Right lobe of liver (tissue), 6 donors: Measurements from ENCODE around the gene SCNN1B. TPM values are rescaled to one million over a fixed set of nuclear protein-coding genes. Genes with fewer than 3 reads are reported as not detected.
A peak's percentile ranks its signal among the peaks of the same experiment; 100 is the strongest.

Source experiments
- ATAC-seq, 4 donors: fragments of 200-7000 bp; cut with Tn5 transposase; one replicate each; pipeline ENCODE4 v1.9.1; 2020; ENCODE audit warnings: mild to moderate bottlenecking in 4 of 4, moderate library complexity in 4 of 4
- DNase-seq, 3 donors: peaks; one replicate each; pipeline ENCODE4 v3.0.0-alpha.2; 2020
- H3K27ac ChIP-seq, 3 donors: fragments of 200-600 bp; one replicate each; pipeline ENCODE4 v1.8.0; 2022
- H3K27me3 ChIP-seq, 2 donors: fragments of 200-600 bp; one replicate each; pipeline ENCODE4 v1.8.0; 2022
- H3K36me3 ChIP-seq, 4 donors: fragments of 200-600 bp; sonication (generic) in 1 of 4; one replicate each; pipeline versions ENCODE4 v1.5.1 to v1.8.0; 2017 to 2022; ENCODE audit warnings: control low read depth in 1 of 4
- H3K4me1 ChIP-seq, 4 donors: fragments of 200-600 bp; sonication (generic) in 1 of 4; one replicate each; pipeline versions ENCODE4 v1.5.1 to v1.8.0; 2017 to 2022; ENCODE audit warnings: control low read depth in 1 of 4
- H3K4me3 ChIP-seq, 3 donors: fragments of 200-600 bp; one replicate each; pipeline ENCODE4 v1.8.0; 2022
- H3K9me3 ChIP-seq, 4 donors: fragments of 200-600 bp; sonication (generic) in 1 of 4; one replicate each; pipeline versions ENCODE4 v1.5.1 to v1.8.0; 2017 to 2022; ENCODE audit warnings: control low read depth in 1 of 4
- CTCF ChIP-seq, 4 donors: fragments of 200-600 bp in 3 of 4; fragments of 450-650 bp in 1 of 4; IDR thresholded peaks; one replicate each; pipeline versions ENCODE4 v1.5.1 to v1.8.0; 2016 to 2022; ENCODE audit warnings: antibody characterized with exemption in 4 of 4, mild to moderate bottlenecking in 2 of 4
- POLR2A ChIP-seq: fragments of 450-650 bp; IDR thresholded peaks from one replicate; pipeline ENCODE4 v1.6.1; 2017; ENCODE audit warnings: antibody characterized with exemption, mild to moderate bottlenecking
- WGBS: methylation state at CpG from one replicate; pipeline ENCODE4 v1.1.6; 2018; ENCODE audit warnings: low coverage, low lambda C conversion rate; ENCODE audit not compliant: insufficient coverage; ENCODE audit errors: missing lambda C conversion rate; 5-methylcytosine and 5-hydroxymethylcytosine counted together
- intact Hi-C, 2 donors: fragments of 100-400 bp; cut with DNase I; formaldehyde crosslinking; loops; one replicate each; pipeline versions ENCODE4 v1.11.2 to v1.14.1; 2022
- total RNA-seq, 6 experiments: library from RNA; depleted of rRNA in 2 of 6; stranded (reverse); fragments of >200 nt in 2 of 6; fragmentation: NEBNext Ultra II Directional in 3 of 6; extraction: Animal tissue kit (Norgen Biotek cat#: 25700) in 3 of 6; gene quantifications; one replicate each; pipeline versions ENCODE4 v1.1.0 to v1.2.4, GENCODE V29; 2016 to 2023
- donor health status: DM: no; HTN: yes; CAD: no.
- donor health status: DM: no; HTN: no; CAD: no.
- donor health status: DM: no; HTN: no; CAD: no.
- donor health status: DM: no; HTN: yes; CAD: no.
- donor health status: DM: no; HTN: yes; CAD: no.

The SCNN1B gene
- total RNA-seq, 6 experiments from 2014 or later: 0.12 to 0.13 TPM; not detected in 4

- ATAC-seq (peak in 1 of 4 donors; percentile 21), DNase-seq (no peak)
- TF ChIP-seq CTCF (IDR thresholded peaks at IDR 0.05): no peak
- no peak for TF ChIP-seq POLR2A
- H3K9me3 ChIP-seq: no peaks in the 10 kb centered on the region
- no peak overlapping the region for H3K27ac ChIP-seq
- H3K36me3 ChIP-seq: no peaks in the 10 kb centered on the region
- H3K4me3 ChIP-seq: no peak overlapping the region
- H3K27me3 ChIP-seq: no peaks in the 10 kb centered on the region
- intact Hi-C loops: no loop called here
- H3K4me1 ChIP-seq: no peaks in the 10 kb centered on the region
- 67% methylated on average over 6 of the region's 6 CpGs for WGBS
Measured at GRCh38 chr16:23269248-23269953, 32.7 kb upstream of the SCNN1B start.

- no peak for TF ChIP-seq CTCF (IDR thresholded peaks at IDR 0.05)
- TF ChIP-seq POLR2A: no peak
- 78% methylated on average over 3 of the region's 3 CpGs for WGBS
- intact Hi-C loops: no loop called here
- DNase-seq (no peak), ATAC-seq (no peak)
- no peak overlapping the region for H3K4me3 ChIP-seq
- H3K27ac ChIP-seq: no peak overlapping the region
- H3K27me3 ChIP-seq: no peaks in the 10 kb centered on the region
- no peaks in the 10 kb centered on the region for H3K4me1 ChIP-seq
- H3K36me3 ChIP-seq: no peaks in the 10 kb centered on the region
- H3K9me3 ChIP-seq: no peaks in the 10 kb centered on the region
Measured at GRCh38 chr16:23270654-23271053, 31.4 kb upstream of the SCNN1B start.

- TF ChIP-seq POLR2A (no peak), CTCF (IDR thresholded peaks at IDR 0.05) (no peak)
- no peak for ATAC-seq
- Histone ChIP-seq H3K9me3 (no peaks in the 10 kb centered on the region), H3K36me3 (no peaks in the 10 kb centered on the region), H3K4me1 (no peaks in the 10 kb centered on the region), H3K4me3 (no peak overlapping the region), H3K27ac (no peak overlapping the region), H3K27me3 (no peaks in the 10 kb centered on the region)
- 19% methylated on average over 2 of the region's 2 CpGs for WGBS
- DNase-seq: no peak
- intact Hi-C loops: no loop called here
Measured at GRCh38 chr16:23274968-23275367, 27.1 kb upstream of the SCNN1B start.

- intact Hi-C loops: no loop called here
- no peaks in the 10 kb centered on the region for H3K27me3 ChIP-seq
- WGBS: 45% methylated on average over 4 of the region's 4 CpGs
- ATAC-seq (no peak), DNase-seq (no peak)
- no peaks in the 10 kb centered on the region for H3K9me3 ChIP-seq
- TF ChIP-seq CTCF (IDR thresholded peaks at IDR 0.05): no peak
- TF ChIP-seq POLR2A: no peak
- no peak overlapping the region for H3K27ac ChIP-seq
- no peaks in the 10 kb centered on the region for H3K36me3 ChIP-seq
- H3K4me1 ChIP-seq: no peaks in the 10 kb centered on the region
- H3K4me3 ChIP-seq: no peak overlapping the region
Measured at GRCh38 chr16:23276821-23277220, 25.3 kb upstream of the SCNN1B start.

GRCh38 chr16:23278031-23278430 is 24.1 kb upstream of the SCNN1B start:
- TF ChIP-seq CTCF (IDR thresholded peaks at IDR 0.05) (no peak), POLR2A (no peak)
- Histone ChIP-seq H3K4me3 (no peak overlapping the region), H3K4me1 (no peaks in the 10 kb centered on the region), H3K9me3 (no peaks in the 10 kb centered on the region), H3K27me3 (no peaks in the 10 kb centered on the region), H3K27ac (no peak overlapping the region), H3K36me3 (no peaks in the 10 kb centered on the region)
- DNase-seq (no peak), ATAC-seq (no peak)
- 22% methylated on average over 2 of the region's 2 CpGs for WGBS
- intact Hi-C loops: no loop called here
